Fibroblast of lung (primary cell): ENCODE data around the gene PAX2. TPM values are rescaled to one million over a fixed set of nuclear protein-coding genes. Genes with fewer than 3 reads are reported as not detected.
"Not testable (repeated sequence)": the region's sequence is repeated elsewhere in the genome, so short reads cannot be mapped to it uniquely, and the experiment has no call there.

Experiments
- DNase-seq, 2 donors: peaks; one replicate each; pipeline versions ENCODE4 v3.0.0 to v3.0.0-alpha.2; 2010; ENCODE audit warnings: low read depth in 2 of 2
- H2AFZ ChIP-seq: 2 replicates; pipeline ENCODE4 v1.5.1; 2012; ENCODE audit warnings: low read length, control low read depth, inconsistent platforms
- H3K27ac ChIP-seq: 2 replicates; pipeline ENCODE4 v1.5.1; 2011; ENCODE audit warnings: low read length, control low read depth; ENCODE audit not compliant: insufficient read depth
- H3K27me3 ChIP-seq: 2 replicates; pipeline ENCODE4 v1.5.1; 2011; ENCODE audit warnings: mild to moderate bottlenecking, low read length; ENCODE audit not compliant: control insufficient read depth, insufficient read depth
- H3K36me3 ChIP-seq: 2 replicates; pipeline ENCODE4 v1.5.1; 2011; ENCODE audit warnings: low read length; ENCODE audit not compliant: control insufficient read depth, insufficient read depth
- H3K4me1 ChIP-seq: 2 replicates; pipeline ENCODE4 v1.5.1; 2011; ENCODE audit warnings: low read length; ENCODE audit not compliant: control insufficient read depth, insufficient read depth; ENCODE audit errors: extremely low read depth
- H3K4me2 ChIP-seq: 2 replicates; pipeline ENCODE4 v1.5.1; 2011; ENCODE audit warnings: low read length, control low read depth; ENCODE audit not compliant: insufficient read depth; ENCODE audit errors: extremely low read depth
- H3K4me3 ChIP-seq, 4 experiments: fragments of 200-600 bp in 1 of 4; sonication (generic) in 1 of 4; replicated peaks in 1 of 4; 2 replicates each; pipeline ENCODE4 v1.5.1; 2011 to 2016; ENCODE audit warnings: low read length in 4 of 4, low read depth in 3 of 4, mild to moderate bottlenecking in 3 of 4, control low read depth in 2 of 4, inconsistent platforms in 1 of 4, mixed read lengths in 1 of 4; ENCODE audit not compliant: insufficient read depth in 1 of 4; ENCODE audit errors: control extremely low read depth in 1 of 4
- H3K79me2 ChIP-seq: 2 replicates; pipeline ENCODE4 v1.5.1; 2012; ENCODE audit warnings: mild to moderate bottlenecking, low read length, inconsistent platforms; ENCODE audit not compliant: control insufficient read depth, insufficient read depth
- H3K9ac ChIP-seq: 2 replicates; pipeline ENCODE4 v1.5.1; 2011; ENCODE audit warnings: mild to moderate bottlenecking, low read length, control low read depth; ENCODE audit not compliant: insufficient read depth
- H3K9me3 ChIP-seq: 2 replicates; pipeline ENCODE4 v1.5.1; 2012; ENCODE audit warnings: low read depth, low read length; ENCODE audit not compliant: control insufficient read depth, insufficient read depth
- H4K20me1 ChIP-seq: 2 replicates; pipeline ENCODE4 v1.5.1; 2011; ENCODE audit warnings: low read length; ENCODE audit not compliant: control insufficient read depth, insufficient read depth; ENCODE audit errors: extremely low read depth
- EZH2 ChIP-seq: IDR thresholded peaks from 2 replicates; pipeline ENCODE4 v1.5.1; 2012; ENCODE audit warnings: low read length, control low read depth, mild to moderate bottlenecking; ENCODE audit errors: missing control alignments
- polyA plus RNA-seq, 2 donors: library from polyadenylated mRNA; depleted of rRNA in 1 of 2; stranded (reverse) in 1 of 2; unstranded in 1 of 2; fragments of >200 nt; gene quantifications; 2 replicates each; pipeline ENCODE4 v1.2.1, GENCODE V29; 2011 to 2012; ENCODE audit warnings: missing spikeins in 1 of 2
- total RNA-seq: library from RNA; depleted of rRNA; stranded (reverse); fragments of >200 nt; gene quantifications from 2 replicates; pipeline ENCODE4 v1.2.1, GENCODE V29; 2014
- TF ChIP-seq, protein P1 (sequence below), 2 donors: IDR thresholded peaks in 1 of 2; conservative IDR thresholded peaks in 1 of 2; 1 replicate in 1 of 2; 2 replicates in 1 of 2; pipeline ENCODE4 v1.5.1; 2011 to 2012; ENCODE audit warnings: low read length in 2 of 2, control low read depth in 1 of 2, inconsistent platforms in 1 of 2, low read depth in 1 of 2, mild to moderate bottlenecking in 1 of 2

PAX2 gene
- total and polyA plus RNA-seq, 2 donors (not counting 1 experiment from before 2014, with no cell fraction given) = not detected

GRCh38 chr10:100697631-100698030, 47.8 kb upstream of the PAX2 start:
- Histone ChIP-seq H3K27me3 (no peaks in the 10 kb centered on the region), H3K9ac (no peak overlapping the region), H3K4me3 (no peak overlapping the region), H3K9me3 (no peaks in the 10 kb centered on the region), H3K79me2 (no peaks in the 10 kb centered on the region), H3K27ac (no peak overlapping the region), H3K36me3 (no peaks in the 10 kb centered on the region), H2AFZ (no peak overlapping the region), H4K20me1 (no peaks in the 10 kb centered on the region), H3K4me1 (no peaks in the 10 kb centered on the region), H3K4me2 (no peak overlapping the region)
- TF ChIP-seq EZH2 = no peak
- TF ChIP-seq, protein P1, sequence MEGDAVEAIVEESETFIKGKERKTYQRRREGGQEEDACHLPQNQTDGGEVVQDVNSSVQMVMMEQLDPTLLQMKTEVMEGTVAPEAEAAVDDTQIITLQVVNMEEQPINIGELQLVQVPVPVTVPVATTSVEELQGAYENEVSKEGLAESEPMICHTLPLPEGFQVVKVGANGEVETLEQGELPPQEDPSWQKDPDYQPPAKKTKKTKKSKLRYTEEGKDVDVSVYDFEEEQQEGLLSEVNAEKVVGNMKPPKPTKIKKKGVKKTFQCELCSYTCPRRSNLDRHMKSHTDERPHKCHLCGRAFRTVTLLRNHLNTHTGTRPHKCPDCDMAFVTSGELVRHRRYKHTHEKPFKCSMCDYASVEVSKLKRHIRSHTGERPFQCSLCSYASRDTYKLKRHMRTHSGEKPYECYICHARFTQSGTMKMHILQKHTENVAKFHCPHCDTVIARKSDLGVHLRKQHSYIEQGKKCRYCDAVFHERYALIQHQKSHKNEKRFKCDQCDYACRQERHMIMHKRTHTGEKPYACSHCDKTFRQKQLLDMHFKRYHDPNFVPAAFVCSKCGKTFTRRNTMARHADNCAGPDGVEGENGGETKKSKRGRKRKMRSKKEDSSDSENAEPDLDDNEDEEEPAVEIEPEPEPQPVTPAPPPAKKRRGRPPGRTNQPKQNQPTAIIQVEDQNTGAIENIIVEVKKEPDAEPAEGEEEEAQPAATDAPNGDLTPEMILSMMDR (conservative IDR thresholded peaks at IDR 0.05 in 1 of 2, IDR thresholded peaks at IDR 0.05 in 1 of 2; ENCODE audit: low read depth in 1 of 2, low read length in 2 of 2) = no peak
- no peak for DNase-seq

- H3K27ac ChIP-seq, H3K4me1 ChIP-seq, H3K4me2 ChIP-seq, H3K9ac ChIP-seq, DNase-seq, H3K36me3 ChIP-seq, H4K20me1 ChIP-seq, H3K4me3 ChIP-seq, H3K9me3 ChIP-seq, H2AFZ ChIP-seq, H3K79me2 ChIP-seq, H3K27me3 ChIP-seq: not testable (repeated sequence)
Observed at GRCh38 chr10:100701704-100702103, 43.7 kb upstream of the PAX2 start.

GRCh38 chr10:100705139-100705538, 40.2 kb upstream of the PAX2 start:
- no peak overlapping the region for H2AFZ ChIP-seq
- H3K9ac ChIP-seq = no peak overlapping the region
- no peak for TF ChIP-seq EZH2
- TF ChIP-seq, protein P1 (conservative IDR thresholded peaks at IDR 0.05 in 1 of 2, IDR thresholded peaks at IDR 0.05 in 1 of 2; ENCODE audit: low read depth in 1 of 2, low read length in 2 of 2) = no peak
- no peaks in the 10 kb centered on the region for H3K4me1 ChIP-seq
- no peaks in the 10 kb centered on the region for H3K36me3 ChIP-seq
- H3K27ac ChIP-seq = no peak overlapping the region
- DNase-seq = no peak
- H3K27me3 ChIP-seq = peaks cover 5% of the 10 kb centered on the region
- H3K9me3 ChIP-seq = no peaks in the 10 kb centered on the region
- no peaks in the 10 kb centered on the region for H3K79me2 ChIP-seq
- no peak overlapping the region for H3K4me3 ChIP-seq
- no peak overlapping the region for H3K4me2 ChIP-seq
- H4K20me1 ChIP-seq = no peaks in the 10 kb centered on the region
